ENCODE measurements around the gene OR6T1. TPM values are rescaled to one million over a fixed set of nuclear protein-coding genes. Genes with fewer than 3 reads are reported as not detected.

The OR6T1 gene
- total RNA-seq: not detected
- polyA plus RNA-seq (2013, experiment 1 of 2): not detected
- polyA plus RNA-seq (2013, experiment 2 of 2): not detected
- total RNA-seq: 0 reads per million in 172 experiments

- no peaks in the 10 kb centered on the region for H3K4me1 Mint-ChIP-seq (ENCODE audit: low read depth)
- Histone ChIP-seq H3K4me3 (ENCODE audit: low read length) (no peak within 1 kb of the TSS), H3K27me3 (ENCODE audit: control insufficient read depth in 1 of 2, insufficient read depth in 2 of 2, low read length in 2 of 2) (peaks cover 0 to 9% of the 10 kb centered on the region in 2 experiments), H3K4me1 (ENCODE audit: insufficient read depth, low read length) (no peaks in the 10 kb centered on the region), H3K9me3 (ENCODE audit: control insufficient read depth in 1 of 2, insufficient read depth in 1 of 2, low read length in 2 of 2) (peaks cover 0 to 5% of the 10 kb centered on the region in 2 experiments), H3K27ac (ENCODE audit: low read depth in 1 of 2, low read length in 2 of 2) (no peak within 1 kb of the TSS), H3K36me3 (ENCODE audit: insufficient read depth, low read length) (no peaks in the 10 kb centered on the region)
- ChIA-PET CTCF (no interaction called here), POLR2A (no interaction called here)
- intact Hi-C loops (cut with DNase I, micrococcal nuclease): no loop called here
- DNase-seq (no peak), ATAC-seq (ENCODE audit: poor library complexity) (no peak)
- TF ChIP-seq, protein P1, sequence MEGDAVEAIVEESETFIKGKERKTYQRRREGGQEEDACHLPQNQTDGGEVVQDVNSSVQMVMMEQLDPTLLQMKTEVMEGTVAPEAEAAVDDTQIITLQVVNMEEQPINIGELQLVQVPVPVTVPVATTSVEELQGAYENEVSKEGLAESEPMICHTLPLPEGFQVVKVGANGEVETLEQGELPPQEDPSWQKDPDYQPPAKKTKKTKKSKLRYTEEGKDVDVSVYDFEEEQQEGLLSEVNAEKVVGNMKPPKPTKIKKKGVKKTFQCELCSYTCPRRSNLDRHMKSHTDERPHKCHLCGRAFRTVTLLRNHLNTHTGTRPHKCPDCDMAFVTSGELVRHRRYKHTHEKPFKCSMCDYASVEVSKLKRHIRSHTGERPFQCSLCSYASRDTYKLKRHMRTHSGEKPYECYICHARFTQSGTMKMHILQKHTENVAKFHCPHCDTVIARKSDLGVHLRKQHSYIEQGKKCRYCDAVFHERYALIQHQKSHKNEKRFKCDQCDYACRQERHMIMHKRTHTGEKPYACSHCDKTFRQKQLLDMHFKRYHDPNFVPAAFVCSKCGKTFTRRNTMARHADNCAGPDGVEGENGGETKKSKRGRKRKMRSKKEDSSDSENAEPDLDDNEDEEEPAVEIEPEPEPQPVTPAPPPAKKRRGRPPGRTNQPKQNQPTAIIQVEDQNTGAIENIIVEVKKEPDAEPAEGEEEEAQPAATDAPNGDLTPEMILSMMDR (IDR thresholded peaks at IDR 0.05): no peak
- H3K36me3 Mint-ChIP-seq (ENCODE audit: low read depth): no peaks in the 10 kb centered on the region
- no peaks in the 10 kb centered on the region for H3K9me3 Mint-ChIP-seq
- peaks cover 14% of the 10 kb centered on the region for H3K27me3 Mint-ChIP-seq
- no peak within 1 kb of the TSS for H3K27ac Mint-ChIP-seq
- no peak within 1 kb of the TSS for H3K4me3 Mint-ChIP-seq
Observed at GRCh38 chr11:123943738-123944137, at the start of gene OR6T1. Gene OR6T1, minus strand, starts transcription at chr11:123943838. Its CDS starts 0 bp downstream, at chr11:123943838.

DNA sequence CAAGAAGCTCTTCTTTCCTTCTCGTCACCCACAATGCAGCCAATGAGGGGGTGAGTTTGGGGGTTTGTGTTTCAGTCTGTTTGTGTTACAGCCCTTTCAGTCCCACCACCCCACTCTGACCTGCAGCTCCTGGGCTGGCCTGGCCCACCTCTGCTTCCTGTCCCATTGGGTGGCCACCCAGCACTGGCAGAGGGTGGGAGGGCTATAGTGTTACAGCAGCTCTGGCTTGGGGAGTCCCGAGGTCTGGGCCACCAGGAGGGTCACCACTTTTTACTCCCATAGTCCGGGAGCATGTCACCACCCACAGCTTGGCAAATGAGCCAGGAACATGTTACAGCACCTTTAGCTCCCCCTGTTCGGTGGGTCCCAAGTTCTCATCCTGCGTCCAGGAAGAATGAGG, 35.7 kb upstream of the OR6T1 start:
- no peak overlapping the region for H3K27ac ChIP-seq (ENCODE audit: low read depth in 1 of 2, low read length in 2 of 2)
- H3K4me1 ChIP-seq (ENCODE audit: insufficient read depth, low read length): no peaks in the 10 kb centered on the region
- H3K4me3 Mint-ChIP-seq: no peak overlapping the region
- H3K9me3 Mint-ChIP-seq: peaks cover 7% of the 10 kb centered on the region
- H3K27ac Mint-ChIP-seq: no peak overlapping the region
- H3K27me3 Mint-ChIP-seq: peaks cover 21% of the 10 kb centered on the region
- DNase-seq (no peak), ATAC-seq (ENCODE audit: poor library complexity) (no peak)
- peaks cover 0 to 2% of the 10 kb centered on the region in 2 experiments for H3K27me3 ChIP-seq (ENCODE audit: control insufficient read depth in 1 of 2, insufficient read depth in 2 of 2, low read length in 2 of 2)
- H3K9me3 ChIP-seq (ENCODE audit: control insufficient read depth in 1 of 2, insufficient read depth in 1 of 2, low read length in 2 of 2): peaks cover 0 to 15% of the 10 kb centered on the region in 2 experiments
- no peaks in the 10 kb centered on the region for H3K36me3 ChIP-seq (ENCODE audit: insufficient read depth, low read length)
- ChIA-PET POLR2A (no interaction called here), CTCF (no interaction called here)
- no peak overlapping the region for H3K4me3 ChIP-seq (ENCODE audit: low read length)
- H3K4me1 Mint-ChIP-seq (ENCODE audit: low read depth): no peaks in the 10 kb centered on the region
- no peaks in the 10 kb centered on the region for H3K36me3 Mint-ChIP-seq (ENCODE audit: low read depth)
- intact Hi-C loops (cut with DNase I, micrococcal nuclease): no loop called here
- TF ChIP-seq, protein P1 (IDR thresholded peaks at IDR 0.05): no peak

GRCh38 chr11:123977731-123978347, 34.2 kb upstream of the OR6T1 start, which contains the start of gene OR10S1:
Gene OR10S1, minus strand, starts transcription at chr11:123977781. Its CDS starts 117 bp downstream, at chr11:123977664.
- H3K4me3 Mint-ChIP-seq: no peak within 1 kb of the TSS
- POLR2A ChIA-PET: no interaction called here
- intact Hi-C loops (cut with DNase I, micrococcal nuclease): no loop called here

More at GRCh38 chr11:123977731-123978347, 34.2 kb upstream of the OR6T1 start, which contains the start of gene OR10S1:
- TF ChIP-seq, protein P1 (IDR thresholded peaks at IDR 0.05): no peak
- CTCF ChIA-PET: no interaction called here
- Histone ChIP-seq H3K27me3 (ENCODE audit: control insufficient read depth in 1 of 2, insufficient read depth in 2 of 2, low read length in 2 of 2) (peaks cover 0 to 2% of the 10 kb centered on the region in 2 experiments), H3K9me3 (ENCODE audit: control insufficient read depth in 1 of 2, insufficient read depth in 1 of 2, low read length in 2 of 2) (peaks cover 0 to 15% of the 10 kb centered on the region in 2 experiments), H3K4me1 (ENCODE audit: insufficient read depth, low read length) (no peaks in the 10 kb centered on the region), H3K4me3 (ENCODE audit: low read length) (no peak within 1 kb of the TSS), H3K27ac (ENCODE audit: low read depth in 1 of 2, low read length in 2 of 2) (no peak within 1 kb of the TSS), H3K36me3 (ENCODE audit: insufficient read depth, low read length) (no peaks in the 10 kb centered on the region)
- Mint-ChIP-seq H3K36me3 (ENCODE audit: low read depth) (no peaks in the 10 kb centered on the region), H3K27ac (no peak within 1 kb of the TSS), H3K4me1 (ENCODE audit: low read depth) (no peaks in the 10 kb centered on the region), H3K9me3 (peaks cover 7% of the 10 kb centered on the region), H3K27me3 (peaks cover 21% of the 10 kb centered on the region)
- no peak for ATAC-seq (ENCODE audit: poor library complexity)
- no peak for DNase-seq

All from CD4-positive, alpha-beta T cell (primary cell).